GM12878 (cell line): ENCODE data around the gene WNT9B. TPM values are rescaled to one million over a fixed set of nuclear protein-coding genes. Genes with fewer than 3 reads are reported as not detected.

Source experiments
- ATAC-seq: fragments of 200-7000 bp; cut with Tn5 transposase; 3 replicates; pipeline ENCODE4 v1.9.1; 2020; ENCODE audit warnings: mild to moderate bottlenecking, moderate library complexity
- BruUV-seq: library from RNA; stranded (reverse); fragments of 400-500 nt; replicated peaks from 2 replicates; lab custom pipeline; 2021; lab: Mats Ljungman, UMichigan
- CTCF ChIA-PET: fragments of 300-600 bp; sonication (Branson Sonifier 250); formaldehyde crosslinking; extraction: SDS; loops from one replicate; lab custom pipeline; 2021; ENCODE audit warnings: inconsistent platforms; lab: Yijun Ruan, JAX
- POLR2A ChIA-PET: fragments of 350-600 bp; formaldehyde crosslinking; extraction: SDS; loops from one replicate; lab custom pipeline; 2021; ENCODE audit warnings: inconsistent platforms; lab: Charles Lee
- RAD21 ChIA-PET: fragments of 300-600 bp; sonication (Branson Sonifier 250); formaldehyde crosslinking; loops from one replicate; lab custom pipeline; 2023; ENCODE audit warnings: antibody characterized with exemption; ENCODE audit not compliant: unreplicated experiment; lab: Charles Lee
- SMC1A ChIA-PET: fragments of 300-600 bp; sonication (Branson Sonifier 250); formaldehyde crosslinking; loops from one replicate; lab custom pipeline; 2023; ENCODE audit not compliant: unreplicated experiment, uncharacterized antibody; lab: Charles Lee
- DNase-seq: peaks from one replicate; pipeline ENCODE4 v3.0.0-alpha.2; 2011; ENCODE audit warnings: low read depth, low spot score
- FAIRE-seq: peaks from 3 replicates; lab custom pipeline; 2011; peaks lifted over from hg19 to GRCh38; lab: Jason Lieb, UNC
- H2AFZ ChIP-seq: 2 replicates; pipeline ENCODE4 v1.6.0; 2011; ENCODE audit warnings: low read depth, low read length, control low read depth; ENCODE audit not compliant: control insufficient read depth
- H3K27ac ChIP-seq: 2 replicates; pipeline ENCODE4 v1.5.1; 2011; ENCODE audit warnings: control low read depth; ENCODE audit not compliant: control insufficient read depth, insufficient read depth
- H3K27me3 ChIP-seq, 2 experiments: replicated peaks in 1 of 2; 2 replicates each; pipeline versions ENCODE4 v1.6.0 to v1.6.1; 2011; ENCODE audit warnings: low read length in 1 of 2; ENCODE audit not compliant: control insufficient read depth in 2 of 2, insufficient read depth in 2 of 2
- H3K36me3 ChIP-seq, 2 experiments: 2 replicates each; pipeline ENCODE4 v1.5.1; 2011; ENCODE audit warnings: low read length in 1 of 2; ENCODE audit not compliant: control insufficient read depth in 2 of 2, insufficient read depth in 2 of 2
- H3K4me1 ChIP-seq: 2 replicates; pipeline ENCODE4 v1.6.1; 2011; ENCODE audit warnings: mild to moderate bottlenecking, low read length, moderate library complexity, mixed read lengths; ENCODE audit not compliant: control insufficient read depth, insufficient read depth
- H3K4me2 ChIP-seq: 2 replicates; pipeline ENCODE4 v1.6.0; 2011; ENCODE audit warnings: control low read depth; ENCODE audit not compliant: control insufficient read depth, insufficient read depth
- H3K4me3 ChIP-seq: fragments of 200-600 bp; sonication (generic); 2 replicates; pipeline ENCODE4 v1.5.1; 2016
- H3K79me2 ChIP-seq: 2 replicates; pipeline ENCODE4 v1.6.0; 2011; ENCODE audit warnings: low read length; ENCODE audit not compliant: control insufficient read depth, insufficient read depth
- H3K9ac ChIP-seq: 2 replicates; pipeline ENCODE4 v1.8.0; 2011; ENCODE audit warnings: low read length, control low read depth, mixed read lengths; ENCODE audit not compliant: control insufficient read depth, insufficient read depth
- H3K9me3 ChIP-seq: replicated peaks from 3 replicates; pipeline ENCODE4 v1.5.1; 2011; ENCODE audit warnings: mild to moderate bottlenecking, low read length; ENCODE audit not compliant: control insufficient read depth, insufficient read depth
- H4K20me1 ChIP-seq: 2 replicates; pipeline ENCODE4 v1.6.0; 2011; ENCODE audit not compliant: control insufficient read depth, insufficient read depth
- CREM ChIP-seq: IDR thresholded peaks from 2 replicates; pipeline ENCODE4 v1.6.1; 2014; ENCODE audit warnings: antibody characterized with exemption, low read depth
- ETV6 ChIP-seq, 2 experiments: fragments of 450-650 bp in 1 of 2; IDR thresholded peaks in 1 of 2; conservative IDR thresholded peaks in 1 of 2; 2 replicates each; pipeline ENCODE4 v1.6.1; 2014; ENCODE audit warnings: antibody characterized with exemption in 1 of 2, borderline replicate concordance in 1 of 2, low read depth in 1 of 2, mild to moderate bottlenecking in 1 of 2, moderate library complexity in 1 of 2
- GATAD2B ChIP-seq: fragments of 450-650 bp; conservative IDR thresholded peaks from 2 replicates; pipeline ENCODE4 v1.6.1; 2017; ENCODE audit warnings: low read depth, mild to moderate bottlenecking, moderate library complexity
- NFYB ChIP-seq: IDR thresholded peaks from 2 replicates; pipeline ENCODE4 v1.6.1; 2011; ENCODE audit warnings: low read depth, mild to moderate bottlenecking, low read length, improper control_type of control experiment, moderate library complexity; ENCODE audit not compliant: insufficient read depth
- SRF ChIP-seq, 2 experiments: IDR thresholded peaks; 2 replicates each; pipeline ENCODE4 v1.6.1; 2011; ENCODE audit warnings: low read depth in 2 of 2, low read length in 2 of 2, mild to moderate bottlenecking in 1 of 2, moderate library complexity in 1 of 2
- TCF12 ChIP-seq: IDR thresholded peaks from 2 replicates; pipeline ENCODE4 v1.6.1; 2011; ENCODE audit warnings: low read depth, mild to moderate bottlenecking, low read length
- ZBED1 ChIP-seq: IDR thresholded peaks from 2 replicates; pipeline ENCODE4 v1.6.1; 2016; ENCODE audit warnings: borderline replicate concordance
- ZNF384 ChIP-seq: IDR thresholded peaks from 2 replicates; pipeline ENCODE4 v1.6.1; 2012; ENCODE audit warnings: low read depth, mild to moderate bottlenecking, low read length, improper control_type of control experiment, borderline replicate concordance
- WGBS: methylation state at CpG from one replicate; pipeline ENCODE4 v1.1.6; 2016; ENCODE audit warnings: low lambda C conversion rate; ENCODE audit not compliant: insufficient replicate concordance, insufficient coverage; ENCODE audit errors: missing lambda C conversion rate; 5-methylcytosine and 5-hydroxymethylcytosine counted together
- in situ Hi-C: fragments of 300-500 bp; cut with MboI; formaldehyde crosslinking; loops from 9 replicates; pipeline ENCODE4 v1.14.3; 2018; ENCODE audit warnings: mixed read lengths
- intact Hi-C: fragments of 100-400 bp; cut with micrococcal nuclease; formaldehyde crosslinking; loops from one replicate; pipeline ENCODE4 v1.14.2; 2022; ENCODE audit not compliant: unreplicated experiment
- polyA plus RNA-seq, 11 experiments: library from polyadenylated mRNA; depleted of rRNA in 4 of 11; unstranded in 6 of 11; stranded (reverse) in 5 of 11; fragments of >200 nt; fragmentation: Nextera tagmentation in 4 of 11; fragmentation: Illumina TruSeq in 1 of 11; extraction: Ambion mirVana in 4 of 11; extraction: Trizol in 1 of 11; gene quantifications; 1 replicate in 1 of 11; 2 replicates in 10 of 11; pipeline versions ENCODE4 v1.2.1 to v1.2.3, GENCODE V29; 2011 to 2016; ENCODE audit warnings: inconsistent platforms in 2 of 11, missing spikeins in 2 of 11, low read depth in 1 of 11
- total RNA-seq, 4 experiments: library from RNA; depleted of rRNA in 3 of 4; stranded (reverse); fragments of >200 nt in 3 of 4; fragmentation: Illumina TruSeq in 1 of 4; extraction: Trizol in 1 of 4; gene quantifications; 2 replicates each; pipeline versions ENCODE4 v1.2.1 to v1.2.3, GENCODE V29; 2013 to 2021

The WNT9B gene
- total and polyA plus RNA-seq, 10 of the 15 experiments (the other 5 are each of a cell fraction or from before 2014, with no cell fraction given): not detected

GRCh38 chr17:46805771-46806170, 45.6 kb upstream of the WNT9B start:
- H4K20me1 ChIP-seq: no peaks in the 10 kb centered on the region
- no peak for FAIRE-seq
- in situ Hi-C loops (no loop called here), intact Hi-C loops (no loop called here)
- no peaks in the 10 kb centered on the region for H3K79me2 ChIP-seq
- no peaks in the 10 kb centered on the region for H3K9me3 ChIP-seq
- H3K9ac ChIP-seq: no peak overlapping the region
- no TSS peak for BruUV-seq
- CTCF ChIA-PET: interaction anchor here (0.8 kb wide), 1 partner anchor 29 kb away, joined by 3 read pairs; no protein-coding TSS in a partner anchor
- H3K27ac ChIP-seq: no peak overlapping the region
- SMC1A ChIA-PET: interaction anchor here (0.6 kb wide), 1 partner anchor 87 kb away, joined by 6 read pairs; no protein-coding TSS in a partner anchor
- RAD21 ChIA-PET: no interaction called here
- WGBS: 89% methylated on average over 6 of the region's 6 CpGs
- DNase-seq: no peak
- H3K4me1 ChIP-seq: no peaks in the 10 kb centered on the region
- no peaks in the 10 kb centered on the region for H3K36me3 ChIP-seq
- TF ChIP-seq CREM: no peak
- no peak for TF ChIP-seq ETV6 (conservative IDR thresholded peaks at IDR 0.05 in 1 of 2, IDR thresholded peaks at IDR 0.05 in 1 of 2; ENCODE audit: borderline replicate concordance in 1 of 2, low read depth in 1 of 2)
- no peak for TF ChIP-seq ZBED1
- no peak for TF ChIP-seq GATAD2B
- TF ChIP-seq TCF12: no peak
- TF ChIP-seq ZNF384: no peak
- TF ChIP-seq, all 136 proteins: peak for 0
- H2AFZ ChIP-seq: no peak overlapping the region
- POLR2A ChIA-PET: interaction anchor here (0.6 kb wide), 1 partner anchor 37 kb away, joined by 5 read pairs; no protein-coding TSS in a partner anchor
- H3K4me2 ChIP-seq: no peak overlapping the region
- H3K27me3 ChIP-seq: no peaks in the 10 kb centered on the region; a peak in 2 of 4 replicates
- no peak for ATAC-seq
- H3K4me3 ChIP-seq: no peak overlapping the region

- no peak overlapping the region for H3K27ac ChIP-seq
- no peak overlapping the region for H3K4me3 ChIP-seq
- ChIA-PET POLR2A (no interaction called here), CTCF (interaction anchor here (1.1 kb wide), 1 partner anchor 14 kb away, joined by 3 read pairs; no protein-coding TSS in a partner anchor), RAD21 (no interaction called here), SMC1A (no interaction called here)
- TF ChIP-seq SRF (IDR thresholded peaks at IDR 0.05; ENCODE audit: low read depth in 2 of 2, low read length in 2 of 2) (no peak), NFYB (0 out of 2 replicates have a peak, but pooled peaks have one; percentile 31)
- H3K9ac ChIP-seq: no peak overlapping the region
- H3K4me1 ChIP-seq: no peaks in the 10 kb centered on the region
- in situ Hi-C loops: no loop called here
- BruUV-seq: no TSS peak
- H3K27me3 ChIP-seq: no peaks in the 10 kb centered on the region; a peak in 3 of 4 replicates
- FAIRE-seq (no peak), ATAC-seq (no peak), DNase-seq (no peak)
- H3K79me2 ChIP-seq: no peaks in the 10 kb centered on the region
- intact Hi-C loops: no loop called here
- H2AFZ ChIP-seq: no peak overlapping the region
- no peaks in the 10 kb centered on the region for H3K9me3 ChIP-seq
- H3K4me2 ChIP-seq: no peak overlapping the region
- H3K36me3 ChIP-seq: no peaks in the 10 kb centered on the region
- WGBS: 66% methylated on average over 8 of the region's 8 CpGs
- no peaks in the 10 kb centered on the region for H4K20me1 ChIP-seq
Measured at GRCh38 chr17:46809110-46809571, 42.2 kb upstream of the WNT9B start.
